Thoracic aorta (tissue), 2 donors: ENCODE data around the gene PUS3. TPM values are rescaled to one million over a fixed set of nuclear protein-coding genes. Genes with fewer than 3 reads are reported as not detected.
A peak's percentile ranks its signal among the peaks of the same experiment; 100 is the strongest.

Source experiments
- ATAC-seq: fragments of 150-250 bp; one replicate; pipeline ENCODE4 v1.8.0; 2017; ENCODE audit warnings: low read depth; ENCODE audit not compliant: insufficient number of reproducible peaks, low FRiP score
- DNase-seq: peaks from one replicate; pipeline ENCODE4 v3.0.0-alpha.2; 2020; ENCODE audit warnings: low spot score
- H3K27ac ChIP-seq, 2 donors: fragments of 200-600 bp; sonication (generic); 1 replicate in 1 of 2; 2 replicates in 1 of 2; pipeline ENCODE4 v1.5.1; 2016; ENCODE audit warnings: mild to moderate bottlenecking in 2 of 2, moderate library complexity in 2 of 2
- H3K27me3 ChIP-seq: fragments of 200-600 bp; sonication (generic); replicated peaks from 2 replicates; pipeline ENCODE4 v1.6.0; 2016; ENCODE audit warnings: mild to moderate bottlenecking; ENCODE audit not compliant: insufficient read depth
- H3K36me3 ChIP-seq: fragments of 200-600 bp; sonication (generic); one replicate; pipeline ENCODE4 v1.5.1; 2016
- H3K4me1 ChIP-seq, 2 donors: fragments of 200-600 bp; sonication (generic); 1 replicate in 1 of 2; 2 replicates in 1 of 2; pipeline versions ENCODE4 v1.5.1 to v1.6.0; 2016; ENCODE audit warnings: low read depth in 2 of 2, mild to moderate bottlenecking in 1 of 2; ENCODE audit not compliant: control insufficient read depth in 1 of 2
- H3K4me3 ChIP-seq: fragments of 200-600 bp; sonication (generic); 2 replicates; pipeline ENCODE4 v1.5.1; 2016; ENCODE audit warnings: mild to moderate bottlenecking
- H3K9me3 ChIP-seq: fragments of 200-600 bp; sonication (generic); 2 replicates; pipeline ENCODE4 v1.5.1; 2016
- CTCF ChIP-seq: fragments of 200-600 bp; sonication (generic); IDR thresholded peaks from one replicate; pipeline ENCODE4 v1.5.1; 2019; ENCODE audit warnings: antibody characterized with exemption
- total RNA-seq, 2 donors: library from RNA; depleted of rRNA; stranded (reverse); fragments of >200 nt; gene quantifications; one replicate each; pipeline versions ENCODE4 v1.1.0 to v1.2.3, GENCODE V29; 2016

The PUS3 gene
- total RNA-seq, 2 donors from 2014 or later, result 1.6 to 16.9 TPM

DNA sequence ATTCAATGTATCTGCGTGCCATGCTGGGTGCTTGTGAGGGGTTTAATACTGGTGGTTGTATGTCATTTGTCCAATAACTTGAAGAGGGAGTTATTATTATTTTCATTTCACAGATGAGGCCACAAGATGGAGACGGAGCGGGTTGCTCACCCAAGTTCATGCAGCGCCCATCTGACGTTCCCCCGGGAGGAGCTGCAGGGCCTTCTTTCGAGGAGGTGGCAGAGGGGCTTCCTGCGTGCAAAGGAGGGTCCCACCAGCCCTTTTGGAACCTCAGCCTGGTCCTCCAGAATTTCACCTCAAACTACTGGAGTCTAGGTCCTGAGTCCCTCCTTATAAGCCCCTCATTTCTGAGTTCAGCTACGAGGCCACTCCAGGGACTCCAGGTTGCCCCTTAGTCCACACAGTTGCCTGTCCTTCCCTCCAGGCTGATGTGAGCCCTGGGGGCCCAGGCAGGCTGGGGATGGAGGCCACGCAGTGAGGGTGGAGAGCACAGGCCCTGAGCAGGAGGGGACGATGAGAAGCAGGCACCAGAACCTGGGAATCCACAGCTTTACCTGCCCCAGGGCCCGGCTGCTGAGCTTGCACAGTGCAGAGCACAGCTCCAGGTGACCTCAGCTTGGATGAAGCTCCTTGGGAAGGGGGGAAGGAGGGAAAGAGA, 39.9 kb upstream of the PUS3 start:
- no peaks in the 10 kb centered on the region for H3K4me1 ChIP-seq
- TF ChIP-seq CTCF, result no peak
- H3K36me3 ChIP-seq, result no peaks in the 10 kb centered on the region
- ATAC-seq (no peak), DNase-seq (no peak)
- H3K4me3 ChIP-seq, result no peak overlapping the region
- H3K27me3 ChIP-seq, result no peaks in the 10 kb centered on the region
- no peak overlapping the region for H3K27ac ChIP-seq
- H3K9me3 ChIP-seq, result no peaks in the 10 kb centered on the region

DNA sequence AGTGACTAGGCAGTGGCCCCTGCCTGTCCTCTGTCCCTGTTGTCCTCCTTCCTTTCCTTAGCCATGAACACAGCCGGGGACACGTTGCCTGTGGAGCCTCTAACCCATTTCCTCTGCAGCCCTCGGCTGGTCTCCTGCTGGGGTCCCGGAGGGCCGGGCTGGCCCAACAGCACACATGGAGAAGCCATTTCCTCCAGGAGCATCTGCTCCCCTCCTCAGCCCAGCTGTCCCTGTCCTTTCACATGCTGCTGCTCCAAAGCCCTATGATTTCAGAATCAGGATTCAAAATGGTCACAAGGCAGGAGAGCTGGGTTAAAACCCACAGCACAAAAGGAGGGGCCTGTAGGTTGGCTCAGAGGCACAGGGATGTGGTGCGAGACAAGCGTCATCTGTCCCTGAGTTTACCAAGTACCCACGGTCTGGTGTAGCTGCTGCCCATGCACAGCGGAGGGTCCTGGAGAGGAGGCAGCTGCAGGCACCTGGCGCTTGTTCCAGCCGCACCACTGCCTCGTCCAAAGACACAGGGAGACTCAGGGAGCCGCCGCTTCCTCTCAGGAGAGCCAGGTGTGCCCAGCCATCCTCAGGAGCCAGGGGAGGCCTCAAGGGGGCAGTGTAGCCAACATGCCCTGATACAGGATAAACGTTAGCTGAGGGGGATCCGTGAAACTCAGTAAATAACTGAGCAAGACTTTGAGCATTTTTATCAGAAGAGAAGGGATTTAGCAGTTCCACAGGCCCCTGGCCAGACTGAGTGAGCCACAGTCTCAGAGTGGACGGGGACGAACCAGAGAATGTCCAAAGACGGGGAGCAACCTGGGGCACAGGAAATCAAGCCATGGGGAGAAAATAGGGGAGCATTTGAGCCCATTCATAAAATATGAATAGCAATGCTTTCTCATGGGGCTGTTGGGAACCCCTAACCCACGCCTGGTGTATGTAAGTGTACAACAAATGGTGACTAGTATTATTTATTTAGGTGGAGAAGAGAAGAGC, 38.9 kb upstream of the PUS3 start:
- H3K9me3 ChIP-seq, result no peaks in the 10 kb centered on the region
- H3K4me1 ChIP-seq, result no peaks in the 10 kb centered on the region
- H3K4me3 ChIP-seq, result no peak overlapping the region
- no peaks in the 10 kb centered on the region for H3K36me3 ChIP-seq
- no peak for DNase-seq
- H3K27me3 ChIP-seq, result no peaks in the 10 kb centered on the region
- no peak overlapping the region for H3K27ac ChIP-seq
- peak; percentile 44 for TF ChIP-seq CTCF
- ATAC-seq, result no peak

DNA sequence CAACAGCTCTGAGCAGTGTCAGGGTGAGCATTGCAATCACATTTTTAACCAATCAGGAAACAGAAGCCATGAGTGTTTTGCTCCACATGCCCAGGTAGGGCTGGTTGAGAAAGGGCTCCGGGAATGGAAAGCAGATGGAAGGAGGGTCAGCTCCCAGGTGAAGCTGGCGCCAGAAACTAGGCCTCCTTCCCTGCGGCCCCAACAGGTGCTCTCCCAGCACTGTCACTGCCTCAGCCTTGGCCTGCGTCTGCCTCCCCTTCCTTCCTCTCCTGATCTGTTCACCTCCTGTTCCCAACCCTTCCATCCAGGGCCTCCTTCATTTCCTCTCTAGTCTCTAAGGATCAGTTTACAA, 38.2 kb upstream of the PUS3 start:
- Histone ChIP-seq H3K4me3 (no peak overlapping the region), H3K27me3 (no peaks in the 10 kb centered on the region), H3K36me3 (no peaks in the 10 kb centered on the region), H3K9me3 (no peaks in the 10 kb centered on the region), H3K27ac (no peak overlapping the region), H3K4me1 (no peaks in the 10 kb centered on the region)
- DNase-seq (no peak), ATAC-seq (no peak)
- no peak for TF ChIP-seq CTCF

- Histone ChIP-seq H3K27ac (no peak overlapping the region), H3K27me3 (no peaks in the 10 kb centered on the region), H3K9me3 (no peaks in the 10 kb centered on the region), H3K36me3 (no peaks in the 10 kb centered on the region), H3K4me3 (no peak overlapping the region), H3K4me1 (no peaks in the 10 kb centered on the region)
- no peak for TF ChIP-seq CTCF
- ATAC-seq (no peak), DNase-seq (no peak)
Measured at GRCh38 chr11:125940145-125940544, 37.1 kb upstream of the PUS3 start.

GRCh38 chr11:125939081-125939521, 36.1 kb upstream of the PUS3 start:
- no peak for ATAC-seq
- H3K27me3 ChIP-seq, result no peaks in the 10 kb centered on the region
- H3K9me3 ChIP-seq, result no peaks in the 10 kb centered on the region
- H3K36me3 ChIP-seq, result no peaks in the 10 kb centered on the region
- DNase-seq, result no peak
- H3K4me1 ChIP-seq, result no peaks in the 10 kb centered on the region
- no peak overlapping the region for H3K4me3 ChIP-seq
- no peak overlapping the region for H3K27ac ChIP-seq
- no peak for TF ChIP-seq CTCF
